PC-3 (cell line): ENCODE data around the gene PKP2.

Experiments
- CTCF ChIP-seq: fragments of 300-600 bp; sonication (generic); conservative IDR thresholded peaks from 2 replicates; pipeline ENCODE4 v1.5.1; 2017; ENCODE audit warnings: antibody characterized with exemption, low read depth, mild to moderate bottlenecking, low read length
- EZH2 ChIP-seq: fragments of 300-600 bp; sonication (generic); IDR thresholded peaks from one replicate; pipeline ENCODE4 v1.6.1; 2017; ENCODE audit warnings: antibody characterized with exemption, mild to moderate bottlenecking, low read length; ENCODE audit not compliant: unreplicated experiment
- EZH2phosphoT487 ChIP-seq: fragments of 300-600 bp; sonication (generic); IDR thresholded peaks from 2 replicates; pipeline ENCODE4 v1.6.1; 2018; ENCODE audit warnings: mild to moderate bottlenecking, antibody characterized with exemption, low read length, borderline replicate concordance

DNA sequence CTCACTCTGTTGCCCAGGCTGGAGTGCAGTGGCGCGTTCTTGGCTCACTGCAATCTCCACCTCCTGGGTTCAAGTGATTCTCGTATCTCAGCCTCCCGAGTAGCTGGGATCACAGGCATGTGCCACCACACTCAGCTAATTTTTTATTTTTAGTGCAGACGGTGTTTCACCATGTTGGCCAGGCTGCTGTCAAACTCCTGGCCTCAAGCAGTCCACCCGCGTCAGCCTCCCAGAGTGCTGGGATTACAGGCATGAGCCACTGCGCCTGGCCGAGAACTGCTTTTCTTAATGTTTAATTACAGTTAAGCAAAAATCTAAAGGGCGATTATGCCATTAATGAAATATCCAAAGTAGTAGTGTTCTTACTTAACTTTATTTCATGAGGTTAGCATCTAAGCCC lies 154.4 kb downstream of the PKP2 start:
- no peak for TF ChIP-seq CTCF
- TF ChIP-seq EZH2phosphoT487: no peak
- no peak for TF ChIP-seq EZH2
